CD4-positive, alpha-beta T cell (primary cell): ENCODE data around the gene OSBPL10. TPM values are rescaled to one million over a fixed set of nuclear protein-coding genes. Genes with fewer than 3 reads are reported as not detected.
"Not testable (repeated sequence)": the region's sequence is repeated elsewhere in the genome, so short reads cannot be mapped to it uniquely, and the experiment has no call there.

Experiments used
- ATAC-seq: fragments of 200-7000 bp; cut with Tn5 transposase; one replicate; pipeline ENCODE4 v1.10.0; 2022; ENCODE audit warnings: mild to moderate bottlenecking; ENCODE audit not compliant: poor library complexity
- CTCF ChIA-PET: fragments of 350-600 bp; sonication (Branson Sonifier 250); formaldehyde crosslinking; loops from one replicate; lab custom pipeline; 2021; ENCODE audit warnings: antibody characterized with exemption, inconsistent platforms; lab: Charles Lee
- POLR2A ChIA-PET: fragments of 350-600 bp; sonication (Branson Sonifier 250); formaldehyde crosslinking; loops from one replicate; lab custom pipeline; 2021; ENCODE audit warnings: antibody characterized with exemption, inconsistent platforms; lab: Charles Lee
- DNase-seq, 14 experiments: peaks; one replicate each; pipeline ENCODE4 v3.0.0-alpha.2; 2013 to 2020; ENCODE audit warnings: mixed read lengths in 2 of 14
- H3K27ac ChIP-seq, 2 donors: one replicate each; pipeline versions ENCODE4 v1.5.1 to v1.7.0; 2013; ENCODE audit warnings: low read length in 2 of 2, low read depth in 1 of 2, mild to moderate bottlenecking in 1 of 2
- H3K27me3 ChIP-seq, 2 experiments: 1 replicate in 1 of 2; 2 replicates in 1 of 2; pipeline versions ENCODE4 v1.6.1 to v1.7.0; 2013; ENCODE audit warnings: low read length in 2 of 2, control low read depth in 1 of 2, mild to moderate bottlenecking in 1 of 2, moderate library complexity in 1 of 2; ENCODE audit not compliant: insufficient read depth in 2 of 2, control insufficient read depth in 1 of 2
- H3K36me3 ChIP-seq: one replicate; pipeline ENCODE4 v1.6.1; 2013; ENCODE audit warnings: low read length, control low read depth; ENCODE audit not compliant: insufficient read depth
- H3K4me1 ChIP-seq: one replicate; pipeline ENCODE4 v1.6.1; 2013; ENCODE audit warnings: low read length, control low read depth; ENCODE audit not compliant: insufficient read depth
- H3K4me3 ChIP-seq: one replicate; pipeline ENCODE4 v1.5.1; 2013; ENCODE audit warnings: mild to moderate bottlenecking, low read length, moderate library complexity
- H3K9me3 ChIP-seq, 2 experiments: 1 replicate in 1 of 2; 2 replicates in 1 of 2; pipeline versions ENCODE4 v1.6.1 to v1.7.0; 2013; ENCODE audit warnings: low read length in 2 of 2, mild to moderate bottlenecking in 2 of 2, control low read depth in 1 of 2, moderate library complexity in 1 of 2; ENCODE audit not compliant: control insufficient read depth in 1 of 2, insufficient read depth in 1 of 2
- H3K27ac Mint-ChIP-seq: one replicate; pipeline ENCODE4 v1.8.0; 2020; ENCODE audit warnings: mixed read lengths
- H3K27me3 Mint-ChIP-seq: one replicate; pipeline ENCODE4 v1.8.0; 2021; ENCODE audit warnings: mixed read lengths
- H3K36me3 Mint-ChIP-seq: one replicate; pipeline ENCODE4 v1.8.0; 2021; ENCODE audit warnings: low read depth, mixed read lengths
- H3K4me1 Mint-ChIP-seq: one replicate; pipeline ENCODE4 v1.8.0; 2021; ENCODE audit warnings: low read depth, mixed read lengths
- H3K4me3 Mint-ChIP-seq: one replicate; pipeline ENCODE4 v1.8.0; 2020; ENCODE audit warnings: mild to moderate bottlenecking, mixed read lengths
- H3K9me3 Mint-ChIP-seq: one replicate; pipeline ENCODE4 v1.8.0; 2020; ENCODE audit warnings: mixed read lengths
- intact Hi-C, 2 experiments: fragments of 100-400 bp; cut with DNase I in 1 of 2; cut with micrococcal nuclease in 1 of 2; formaldehyde crosslinking; loops; one replicate each; pipeline versions ENCODE4 v1.15.1 to v1.9.0; 2023 to 2025; cut with DNase I, micrococcal nuclease
- total RNA-seq, 174 experiments: library from RNA in 2 of 174; stranded (reverse) in 2 of 174; gene quantifications; one replicate each; pipeline ENCODE4 v1.2.3 and lab custom pipeline; 2021 to 2026
- TF ChIP-seq, protein P1 (sequence below): fragments of 200-600 bp; IDR thresholded peaks from one replicate; pipeline ENCODE4 v1.8.0; 2022; ENCODE audit warnings: antibody characterized with exemption, mild to moderate bottlenecking

The OSBPL10 gene
- total RNA-seq, 2 experiments from 2014 or later, result not detected

GRCh38 chr3:31997500-31997899 is 16.4 kb upstream of the OSBPL10 start:
- peaks cover under 1 to 4% of the 10 kb centered on the region in 2 experiments for H3K9me3 ChIP-seq
- no peak for DNase-seq
- no peaks in the 10 kb centered on the region for H3K4me1 Mint-ChIP-seq
- ATAC-seq, result no peak
- ChIA-PET CTCF (no interaction called here), POLR2A (interaction anchor here (1.1 kb wide), 1 partner anchor 14 kb away, joined by 3 read pairs; no protein-coding TSS in a partner anchor)
- TF ChIP-seq, protein P1, sequence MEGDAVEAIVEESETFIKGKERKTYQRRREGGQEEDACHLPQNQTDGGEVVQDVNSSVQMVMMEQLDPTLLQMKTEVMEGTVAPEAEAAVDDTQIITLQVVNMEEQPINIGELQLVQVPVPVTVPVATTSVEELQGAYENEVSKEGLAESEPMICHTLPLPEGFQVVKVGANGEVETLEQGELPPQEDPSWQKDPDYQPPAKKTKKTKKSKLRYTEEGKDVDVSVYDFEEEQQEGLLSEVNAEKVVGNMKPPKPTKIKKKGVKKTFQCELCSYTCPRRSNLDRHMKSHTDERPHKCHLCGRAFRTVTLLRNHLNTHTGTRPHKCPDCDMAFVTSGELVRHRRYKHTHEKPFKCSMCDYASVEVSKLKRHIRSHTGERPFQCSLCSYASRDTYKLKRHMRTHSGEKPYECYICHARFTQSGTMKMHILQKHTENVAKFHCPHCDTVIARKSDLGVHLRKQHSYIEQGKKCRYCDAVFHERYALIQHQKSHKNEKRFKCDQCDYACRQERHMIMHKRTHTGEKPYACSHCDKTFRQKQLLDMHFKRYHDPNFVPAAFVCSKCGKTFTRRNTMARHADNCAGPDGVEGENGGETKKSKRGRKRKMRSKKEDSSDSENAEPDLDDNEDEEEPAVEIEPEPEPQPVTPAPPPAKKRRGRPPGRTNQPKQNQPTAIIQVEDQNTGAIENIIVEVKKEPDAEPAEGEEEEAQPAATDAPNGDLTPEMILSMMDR, result no peak
- no peak overlapping the region for H3K4me3 ChIP-seq
- H3K27me3 ChIP-seq, result peaks cover 0 to 5% of the 10 kb centered on the region in 2 experiments
- intact Hi-C loops, result no loop called here
- H3K27me3 Mint-ChIP-seq, result peaks cover 22% of the 10 kb centered on the region
- no peak overlapping the region for H3K27ac Mint-ChIP-seq
- H3K36me3 Mint-ChIP-seq, result no peaks in the 10 kb centered on the region
- no peak overlapping the region for H3K27ac ChIP-seq
- H3K4me1 ChIP-seq, result no peaks in the 10 kb centered on the region
- peaks cover under 1% of the 10 kb centered on the region for H3K9me3 Mint-ChIP-seq
- H3K36me3 ChIP-seq, result no peaks in the 10 kb centered on the region
- no peak overlapping the region for H3K4me3 Mint-ChIP-seq

DNA sequence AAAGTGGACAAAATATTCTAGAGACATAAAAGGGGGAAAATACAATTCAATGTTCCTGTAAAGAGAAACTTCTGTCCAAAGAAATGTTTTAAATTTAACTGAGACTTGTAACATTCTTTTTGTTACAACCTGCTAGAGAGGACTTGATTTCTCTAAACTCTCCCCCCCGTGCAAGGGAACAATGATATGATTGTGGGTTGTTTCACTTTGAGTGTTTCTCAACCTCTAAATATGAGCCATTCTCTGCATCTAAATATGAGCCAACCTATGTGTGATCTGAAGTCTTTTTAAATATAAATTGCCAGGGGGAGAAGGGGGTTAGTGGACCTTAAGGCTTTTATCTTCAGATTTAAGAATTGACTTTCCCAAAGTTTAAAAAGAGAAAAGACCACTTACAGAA is 15.1 kb upstream of the OSBPL10 start:
- POLR2A ChIA-PET, result no interaction called here
- Mint-ChIP-seq H3K36me3 (no peaks in the 10 kb centered on the region), H3K9me3 (peaks cover 2% of the 10 kb centered on the region), H3K27me3 (peaks cover 16% of the 10 kb centered on the region), H3K27ac (no peak overlapping the region), H3K4me3 (no peak overlapping the region), H3K4me1 (no peaks in the 10 kb centered on the region)
- Histone ChIP-seq H3K9me3 (peaks cover 8 to 12% of the 10 kb centered on the region in 2 experiments), H3K27me3 (no peaks in the 10 kb centered on the region), H3K4me3 (no peak overlapping the region), H3K27ac (no peak overlapping the region), H3K36me3 (no peaks in the 10 kb centered on the region), H3K4me1 (no peaks in the 10 kb centered on the region)
- CTCF ChIA-PET, result no interaction called here
- DNase-seq (no peak), ATAC-seq (no peak)
- TF ChIP-seq, protein P1, result no peak
- intact Hi-C loops, result no loop called here

DNA sequence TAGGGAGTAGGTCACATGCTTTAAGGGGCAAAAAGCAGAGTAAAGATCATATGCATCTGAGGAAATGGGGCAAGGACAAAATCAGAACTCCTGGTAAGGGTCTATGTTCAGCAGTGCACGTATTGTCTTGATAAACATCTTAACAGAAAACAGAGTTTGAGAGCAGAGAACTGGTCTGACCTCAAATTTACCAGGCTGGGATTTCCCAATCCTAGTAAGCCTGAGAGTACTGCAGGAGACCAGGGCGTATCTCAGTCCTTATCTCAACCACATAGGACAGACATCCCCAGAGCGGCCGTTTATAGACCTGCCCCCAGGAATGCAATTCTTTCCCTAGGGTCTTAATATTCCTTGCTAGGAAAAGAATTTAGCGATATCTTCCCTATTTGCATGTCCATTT is 14.0 kb upstream of the OSBPL10 start:
- peaks cover 16% of the 10 kb centered on the region for H3K27me3 Mint-ChIP-seq
- intact Hi-C loops, H3K36me3 Mint-ChIP-seq, H3K27ac ChIP-seq, H3K4me3 Mint-ChIP-seq, CTCF ChIA-PET, DNase-seq, H3K4me3 ChIP-seq, H3K36me3 ChIP-seq, H3K4me1 Mint-ChIP-seq, H3K27ac Mint-ChIP-seq, ATAC-seq, POLR2A ChIA-PET, H3K4me1 ChIP-seq, H3K27me3 ChIP-seq, H3K9me3 Mint-ChIP-seq: not testable (repeated sequence)
- peaks cover 8 to 22% of the 10 kb centered on the region in 2 experiments for H3K9me3 ChIP-seq

DNA sequence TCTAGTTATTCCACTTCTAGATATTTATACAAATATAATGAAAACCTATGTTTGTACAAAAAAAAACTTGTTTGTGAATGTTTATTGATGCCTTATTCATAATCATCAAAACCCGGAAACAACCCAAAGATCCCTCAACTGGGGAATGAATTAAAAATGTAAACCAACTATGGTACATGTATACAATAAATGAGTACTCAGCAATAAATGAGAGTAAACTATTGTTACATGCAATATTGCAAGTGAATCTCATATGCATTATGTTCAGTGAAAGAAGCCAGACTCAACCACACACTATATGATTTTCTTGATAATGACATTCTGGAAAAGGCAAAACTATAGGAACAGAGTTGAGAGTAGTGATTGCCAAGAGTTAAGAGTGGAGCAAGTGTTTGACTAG is 12.8 kb upstream of the OSBPL10 start:
- Mint-ChIP-seq H3K36me3 (no peaks in the 10 kb centered on the region), H3K27ac (no peak overlapping the region), H3K4me3 (no peak overlapping the region), H3K27me3 (peaks cover 14% of the 10 kb centered on the region), H3K9me3 (peaks cover 4% of the 10 kb centered on the region), H3K4me1 (no peaks in the 10 kb centered on the region)
- TF ChIP-seq, protein P1, result no peak
- no peak for ATAC-seq
- Histone ChIP-seq H3K36me3 (no peaks in the 10 kb centered on the region), H3K9me3 (peaks cover 8 to 23% of the 10 kb centered on the region in 2 experiments), H3K4me1 (no peaks in the 10 kb centered on the region), H3K27ac (no peak overlapping the region), H3K4me3 (no peak overlapping the region), H3K27me3 (no peaks in the 10 kb centered on the region)
- ChIA-PET POLR2A (no interaction called here), CTCF (no interaction called here)
- DNase-seq, result no peak
- intact Hi-C loops, result no loop called here

DNA sequence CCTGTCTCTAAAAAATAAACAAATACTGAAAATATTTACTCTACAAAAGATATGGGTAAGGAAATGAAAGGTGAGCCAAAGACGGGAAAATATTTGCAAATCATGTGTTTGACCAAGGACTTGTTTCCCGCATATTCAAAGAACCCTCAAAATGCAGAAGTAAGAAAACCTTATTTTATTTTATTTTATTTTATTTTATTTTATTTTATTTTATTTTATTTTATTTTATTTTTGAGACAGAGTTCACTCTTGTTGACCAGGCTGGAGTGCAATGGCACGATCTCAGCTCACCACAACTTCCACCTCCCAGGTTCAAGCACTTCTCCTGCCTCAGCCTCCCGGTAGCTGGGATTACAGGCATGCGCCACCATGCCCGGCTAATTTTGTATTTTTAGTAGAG is 11.9 kb upstream of the OSBPL10 start:
- H3K9me3 ChIP-seq, result peaks cover 12 to 28% of the 10 kb centered on the region in 2 experiments
- CTCF ChIA-PET, H3K4me1 ChIP-seq, H3K4me1 Mint-ChIP-seq, H3K4me3 ChIP-seq, H3K27ac Mint-ChIP-seq, H3K36me3 Mint-ChIP-seq, H3K27ac ChIP-seq, H3K36me3 ChIP-seq, H3K4me3 Mint-ChIP-seq, ATAC-seq, H3K27me3 ChIP-seq, H3K9me3 Mint-ChIP-seq, intact Hi-C loops, DNase-seq, POLR2A ChIA-PET: not testable (repeated sequence)
- H3K27me3 Mint-ChIP-seq, result peaks cover 10% of the 10 kb centered on the region
